Trophoblast cell (in vitro differentiated cells and primary cell): Measurements from ENCODE around the gene STXBP5L.
"Not testable (repeated sequence)": the region's sequence is repeated elsewhere in the genome, so short reads cannot be mapped to it uniquely, and the experiment has no call there.

Source experiments
- DNase-seq, 2 donors: peaks; one replicate each; pipeline ENCODE4 v3.0.0-alpha.2; 2016
- H2AFZ ChIP-seq: 2 replicates; pipeline ENCODE4 v1.6.1; 2013; ENCODE audit warnings: low read length, moderate library complexity, mild to moderate bottlenecking; ENCODE audit not compliant: insufficient read depth, poor library complexity
- H2AK5ac ChIP-seq: 2 replicates; pipeline ENCODE4 v1.6.1; 2013; ENCODE audit warnings: mild to moderate bottlenecking, low read length
- H2BK120ac ChIP-seq: 2 replicates; pipeline ENCODE4 v1.6.1; 2013; ENCODE audit warnings: low read length, mild to moderate bottlenecking, moderate library complexity; ENCODE audit not compliant: insufficient read depth, poor library complexity
- H2BK12ac ChIP-seq: 2 replicates; pipeline ENCODE4 v1.6.1; 2013; ENCODE audit warnings: mild to moderate bottlenecking, low read length, moderate library complexity
- H2BK5ac ChIP-seq: 2 replicates; pipeline ENCODE4 v1.6.1; 2013; ENCODE audit warnings: low read length, low read depth, moderate library complexity, mild to moderate bottlenecking; ENCODE audit not compliant: poor library complexity
- H3K14ac ChIP-seq: 2 replicates; pipeline ENCODE4 v1.6.1; 2013; ENCODE audit warnings: mild to moderate bottlenecking, low read length
- H3K18ac ChIP-seq: 2 replicates; pipeline ENCODE4 v1.6.1; 2013; ENCODE audit warnings: mild to moderate bottlenecking, low read length
- H3K23ac ChIP-seq: 2 replicates; pipeline ENCODE4 v1.6.1; 2013; ENCODE audit warnings: low read length
- H3K27ac ChIP-seq: 2 replicates; pipeline ENCODE4 v1.5.1; 2013; ENCODE audit warnings: low read depth, mild to moderate bottlenecking, inconsistent platforms, low read length, moderate library complexity
- H3K27me3 ChIP-seq: 2 replicates; pipeline ENCODE4 v1.6.1; 2013; ENCODE audit warnings: inconsistent platforms, mild to moderate bottlenecking, low read length, moderate library complexity; ENCODE audit not compliant: insufficient read depth
- H3K36me3 ChIP-seq, 2 experiments: 1 replicate in 1 of 2; 2 replicates in 1 of 2; pipeline ENCODE4 v1.6.1; 2013; ENCODE audit warnings: low read length in 2 of 2, mild to moderate bottlenecking in 2 of 2, moderate library complexity in 1 of 2; ENCODE audit not compliant: insufficient read depth in 2 of 2, control insufficient read depth in 1 of 2
- H3K4ac ChIP-seq: 2 replicates; pipeline ENCODE4 v1.6.1; 2013; ENCODE audit warnings: low read depth, mild to moderate bottlenecking, low read length, moderate library complexity
- H3K4me1 ChIP-seq, 2 experiments: 1 replicate in 1 of 2; 2 replicates in 1 of 2; pipeline ENCODE4 v1.6.1; 2013; ENCODE audit warnings: low read length in 2 of 2, mild to moderate bottlenecking in 2 of 2, moderate library complexity in 1 of 2; ENCODE audit not compliant: insufficient read depth in 2 of 2, control insufficient read depth in 1 of 2
- H3K4me2 ChIP-seq: 2 replicates; pipeline ENCODE4 v1.6.1; 2013; ENCODE audit warnings: inconsistent platforms, mild to moderate bottlenecking, low read length, moderate library complexity
- H3K4me3 ChIP-seq: 2 replicates; pipeline ENCODE4 v1.5.1; 2013; ENCODE audit warnings: mild to moderate bottlenecking, low read depth, low read length, inconsistent platforms
- H3K79me1 ChIP-seq: one replicate; pipeline ENCODE4 v1.6.1; 2013; ENCODE audit warnings: low read length
- H3K79me2 ChIP-seq: 2 replicates; pipeline ENCODE4 v1.6.1; 2013; ENCODE audit warnings: low read length, mild to moderate bottlenecking; ENCODE audit not compliant: control insufficient read depth, insufficient read depth, poor library complexity
- H3K9ac ChIP-seq: 2 replicates; pipeline ENCODE4 v1.6.1; 2013; ENCODE audit warnings: mild to moderate bottlenecking, low read length
- H3K9me3 ChIP-seq: 2 replicates; pipeline ENCODE4 v1.6.1; 2013; ENCODE audit warnings: low read depth, mild to moderate bottlenecking, control low read depth, inconsistent platforms, low read length; ENCODE audit not compliant: insufficient read depth
- H4K12ac ChIP-seq: 2 replicates; pipeline ENCODE4 v1.6.1; 2013; ENCODE audit warnings: low read depth, mild to moderate bottlenecking, low read length, moderate library complexity
- H4K8ac ChIP-seq: 2 replicates; pipeline ENCODE4 v1.6.1; 2013; ENCODE audit warnings: low read depth, mild to moderate bottlenecking, low read length, moderate library complexity
- H4K91ac ChIP-seq: one replicate; pipeline ENCODE4 v1.6.1; 2013; ENCODE audit warnings: low read depth, mild to moderate bottlenecking, low read length, moderate library complexity
- WGBS: extraction: QIAGEN DNeasy Blood & Tissue Kit; methylation state at CpG from one replicate; pipeline ENCODE4 v1.1.7; 2013; ENCODE audit warnings: missing lambda C conversion rate; ENCODE audit not compliant: insufficient read length, insufficient coverage; ENCODE audit errors: extremely low coverage; 5-methylcytosine and 5-hydroxymethylcytosine counted together

Gene STXBP5L

DNA sequence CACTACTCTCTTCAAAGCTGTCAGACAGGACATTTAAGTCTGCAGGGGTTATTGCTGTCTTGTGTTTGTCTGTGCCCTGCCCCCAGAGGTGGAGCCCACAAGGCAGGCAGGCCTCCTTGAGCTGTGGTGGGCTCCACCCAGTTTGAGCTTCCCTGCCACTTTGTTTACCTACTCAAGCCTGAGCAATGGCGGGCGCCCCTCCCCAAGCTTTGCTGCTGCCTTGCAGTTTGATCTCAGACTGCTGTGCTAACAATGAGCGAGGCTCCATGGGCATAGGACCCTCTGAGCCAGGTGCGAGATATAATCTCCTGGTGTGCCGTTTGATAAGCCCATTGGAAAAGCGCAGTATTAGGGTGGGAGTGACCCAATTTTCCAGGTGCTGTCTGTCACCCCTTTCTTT lies 6.3 kb upstream of the STXBP5L start:
- not testable (repeated sequence) for H3K14ac ChIP-seq, H3K9me3 ChIP-seq, H2BK5ac ChIP-seq, H3K23ac ChIP-seq, H3K27me3 ChIP-seq, DNase-seq, H2AK5ac ChIP-seq, H3K4me3 ChIP-seq, H3K18ac ChIP-seq, H3K36me3 ChIP-seq, H2AFZ ChIP-seq, H3K4me2 ChIP-seq, H3K79me1 ChIP-seq, H2BK12ac ChIP-seq, H2BK120ac ChIP-seq, H3K27ac ChIP-seq, H3K79me2 ChIP-seq, H4K91ac ChIP-seq, H4K8ac ChIP-seq, H3K4me1 ChIP-seq, H4K12ac ChIP-seq, H3K4ac ChIP-seq, H3K9ac ChIP-seq
- no CpG with 5 or more reads among the region's 6 CpGs for WGBS

DNA sequence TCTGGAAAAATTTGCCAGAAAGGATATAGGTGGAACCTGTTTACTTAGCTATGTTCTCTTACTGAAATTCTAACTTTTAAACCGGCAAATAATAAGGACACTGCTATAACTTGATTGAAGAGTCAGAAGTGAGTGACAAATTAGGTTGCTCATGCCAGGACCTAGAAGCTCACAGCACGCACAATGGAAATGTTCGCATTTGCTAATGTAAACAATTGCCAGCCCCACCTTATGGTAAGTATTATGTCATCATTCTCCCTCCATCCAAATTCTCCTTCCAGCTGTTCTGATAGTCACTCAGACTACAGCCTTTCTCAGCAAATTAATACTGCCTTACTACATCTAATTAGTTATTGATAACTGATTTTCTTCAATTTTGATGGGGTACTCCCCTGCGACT lies 4.8 kb upstream of the STXBP5L start:
- Histone ChIP-seq H2BK12ac (no peak overlapping the region), H4K91ac (no peak overlapping the region), H3K18ac (no peak overlapping the region), H3K4me3 (no peak overlapping the region), H2BK120ac (no peak overlapping the region), H4K8ac (no peak overlapping the region), H3K23ac (no peak overlapping the region), H2BK5ac (no peak overlapping the region), H3K27ac (no peak overlapping the region), H3K79me1 (no peaks in the 10 kb centered on the region), H3K79me2 (no peaks in the 10 kb centered on the region), H3K4ac (no peak overlapping the region), H2AFZ (no peak overlapping the region), H3K36me3 (no peaks in the 10 kb centered on the region), H3K9me3 (no peaks in the 10 kb centered on the region), H2AK5ac (no peak overlapping the region), H3K14ac (no peak overlapping the region), H3K4me1 (peaks cover 0 to 6% of the 10 kb centered on the region in 2 experiments), H3K9ac (no peak overlapping the region), H4K12ac (no peak overlapping the region), H3K4me2 (no peak overlapping the region), H3K27me3 (no peaks in the 10 kb centered on the region)
- no peak for DNase-seq
- WGBS = no CpG with 5 or more reads among the region's 4 CpGs

DNA sequence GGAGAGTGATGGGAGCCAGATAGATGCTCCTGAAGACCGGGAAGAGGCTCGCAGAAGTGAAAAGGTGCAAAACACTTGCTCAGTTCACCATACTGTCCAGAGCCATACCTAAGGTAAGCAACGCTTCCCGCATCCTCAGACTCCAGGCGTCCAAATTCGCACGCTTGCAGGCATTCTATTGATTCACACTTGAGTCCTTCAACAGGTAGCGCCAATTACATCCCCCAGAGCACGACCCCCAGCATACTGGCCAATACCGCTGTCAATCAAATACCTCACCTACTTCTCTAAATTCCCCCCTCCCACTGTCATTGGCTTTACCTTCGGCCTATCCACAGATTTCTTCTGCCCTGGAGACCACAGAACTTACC lies 361 bp upstream of the STXBP5L start:
- peaks cover 2 to 9% of the 10 kb centered on the region in 2 experiments for H3K4me1 ChIP-seq
- H3K9me3 ChIP-seq = no peaks in the 10 kb centered on the region
- no peak overlapping the region for H3K4ac ChIP-seq
- H3K4me2 ChIP-seq = peak overlapping the region; percentile 86
- WGBS = no CpG with 5 or more reads among the region's 11 CpGs
- H2AK5ac ChIP-seq = no peak overlapping the region
- no peak overlapping the region for H3K4me3 ChIP-seq
- H3K9ac ChIP-seq = no peak overlapping the region
- no peak overlapping the region for H4K91ac ChIP-seq
- H3K79me2 ChIP-seq = no peaks in the 10 kb centered on the region
- no peak overlapping the region for H3K14ac ChIP-seq
- H3K27me3 ChIP-seq = no peaks in the 10 kb centered on the region
- H3K23ac ChIP-seq = no peak overlapping the region
- H4K12ac ChIP-seq = no peak overlapping the region
- H2BK5ac ChIP-seq = no peak overlapping the region
- H3K27ac ChIP-seq = no peak overlapping the region
- H2BK120ac ChIP-seq = no peak overlapping the region
- no peak overlapping the region for H2AFZ ChIP-seq
- no peak overlapping the region for H2BK12ac ChIP-seq
- DNase-seq = peak in 1 of 2 donors; percentile 4
- no peaks in the 10 kb centered on the region for H3K36me3 ChIP-seq
- H4K8ac ChIP-seq = no peak overlapping the region
- H3K79me1 ChIP-seq = no peaks in the 10 kb centered on the region
- H3K18ac ChIP-seq = no peak overlapping the region

DNA sequence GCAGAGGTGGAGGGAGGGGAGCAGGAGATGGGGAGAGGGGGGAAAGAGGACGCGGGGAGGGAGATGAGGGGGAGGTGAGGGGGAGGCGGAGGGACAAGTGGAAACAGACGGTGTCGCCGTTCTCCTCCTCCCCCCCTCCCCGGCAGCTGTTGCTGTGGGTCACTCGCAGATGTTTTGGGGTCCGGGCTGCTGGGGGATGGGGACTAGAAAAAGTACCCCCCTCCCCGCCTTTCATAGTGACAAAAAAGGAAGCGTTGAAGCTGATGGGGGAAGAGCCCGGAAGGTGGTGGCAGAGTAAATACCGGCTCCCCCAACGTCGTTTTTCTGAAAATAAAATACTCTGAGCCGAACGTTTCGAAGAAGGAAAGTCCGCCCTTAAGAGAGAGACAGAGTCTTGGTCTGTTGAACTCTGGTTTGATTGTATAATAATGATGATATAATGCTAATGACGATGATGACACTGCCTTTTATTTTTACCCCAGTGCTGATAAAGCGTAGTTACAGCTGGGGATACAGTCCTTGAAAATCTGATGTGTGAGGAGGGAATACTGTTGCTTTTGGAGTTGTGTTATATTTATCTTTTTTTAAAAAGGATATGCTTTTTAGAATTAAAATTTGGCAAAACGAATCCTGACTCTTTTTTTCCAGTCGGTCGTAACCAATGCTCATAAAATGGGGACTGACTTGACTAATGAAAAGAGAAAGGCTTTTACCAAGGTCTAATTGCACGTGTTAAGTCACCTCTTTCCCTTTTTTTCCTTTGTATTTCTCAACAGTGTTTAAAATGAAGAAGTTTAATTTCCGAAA lies 993 bp downstream of the STXBP5L start:
- H3K4me2 ChIP-seq = peak overlapping the region; percentile 86
- no peak overlapping the region for H2BK12ac ChIP-seq
- no peaks in the 10 kb centered on the region for H3K36me3 ChIP-seq
- H3K9me3 ChIP-seq = no peaks in the 10 kb centered on the region
- DNase-seq = no peak
- no peak overlapping the region for H2AK5ac ChIP-seq
- H3K9ac ChIP-seq = no peak overlapping the region
- peaks cover 2 to 9% of the 10 kb centered on the region in 2 experiments for H3K4me1 ChIP-seq
- H2BK120ac ChIP-seq = no peak overlapping the region
- no CpG with 5 or more reads among the region's 26 CpGs for WGBS
- no peaks in the 10 kb centered on the region for H3K79me1 ChIP-seq
- no peak overlapping the region for H3K27ac ChIP-seq
- H2AFZ ChIP-seq = no peak overlapping the region
- no peak overlapping the region for H4K8ac ChIP-seq
- no peak overlapping the region for H3K23ac ChIP-seq
- H3K4me3 ChIP-seq = peak overlapping the region; percentile 73
- H3K27me3 ChIP-seq = no peaks in the 10 kb centered on the region
- no peak overlapping the region for H3K14ac ChIP-seq
- H4K12ac ChIP-seq = no peak overlapping the region
- H3K79me2 ChIP-seq = no peaks in the 10 kb centered on the region
- no peak overlapping the region for H3K4ac ChIP-seq
- H4K91ac ChIP-seq = no peak overlapping the region
- no peak overlapping the region for H2BK5ac ChIP-seq
- H3K18ac ChIP-seq = no peak overlapping the region
